Measurements from ENCODE around the gene GCG. TPM values are rescaled to one million over a fixed set of nuclear protein-coding genes. Genes with fewer than 3 reads are reported as not detected.

GCG gene
- total RNA-seq, 1 experiment from 2014 or later: not detected

- Histone ChIP-seq H3K4me3 (no peak overlapping the region), H3K79me2 (ENCODE audit: low read depth) (no peaks in the 10 kb centered on the region), H3K36me3 (ENCODE audit: low read depth) (no peaks in the 10 kb centered on the region), H3F3A (ENCODE audit: insufficient read depth, low read depth) (no peaks in the 10 kb centered on the region), H4K20me1 (ENCODE audit: insufficient read depth) (no peaks in the 10 kb centered on the region), H3K9me2 (ENCODE audit: insufficient read depth) (no peaks in the 10 kb centered on the region), H3K27ac (no peak overlapping the region), H3K27me3 (ENCODE audit: insufficient read depth, low read depth) (no peaks in the 10 kb centered on the region), H3K9me3 (ENCODE audit: insufficient read depth, low read depth) (no peaks in the 10 kb centered on the region), H2AFZ (no peak overlapping the region), H3K4me2 (no peak overlapping the region), H3K4me1 (replicated peaks; ENCODE audit: insufficient read depth) (no peaks in the 10 kb centered on the region)
- no peak for DNase-seq
- CTCF ChIA-PET: no interaction called here
- BruUV-seq (replicated peaks): no TSS peak
- no peak for TF ChIP-seq CTCF (conservative IDR thresholded peaks at IDR 0.05)
- TF ChIP-seq EZH2 (IDR thresholded peaks at IDR 0.05; ENCODE audit: low read depth): no peak
- intact Hi-C loops (cut with micrococcal nuclease; ENCODE audit: unreplicated experiment): no loop called here
- POLR2A ChIA-PET (ENCODE audit: unreplicated experiment): no interaction called here
These were observed 23.7 kb upstream of the GCG start for GRCh38 chr2:162175714-162176113.

GRCh38 chr2:162174746-162175145, 22.7 kb upstream of the GCG start:
- CTCF ChIA-PET: no interaction called here
- Histone ChIP-seq H3K9me2 (ENCODE audit: insufficient read depth) (no peaks in the 10 kb centered on the region), H3K36me3 (ENCODE audit: low read depth) (no peaks in the 10 kb centered on the region), H3K79me2 (ENCODE audit: low read depth) (no peaks in the 10 kb centered on the region), H3K27me3 (ENCODE audit: insufficient read depth, low read depth) (no peaks in the 10 kb centered on the region), H3F3A (ENCODE audit: insufficient read depth, low read depth) (no peaks in the 10 kb centered on the region), H3K9me3 (ENCODE audit: insufficient read depth, low read depth) (no peaks in the 10 kb centered on the region), H4K20me1 (ENCODE audit: insufficient read depth) (no peaks in the 10 kb centered on the region), H3K27ac (no peak overlapping the region), H3K4me1 (replicated peaks; ENCODE audit: insufficient read depth) (no peaks in the 10 kb centered on the region), H2AFZ (no peak overlapping the region), H3K4me2 (no peak overlapping the region), H3K4me3 (no peak overlapping the region)
- intact Hi-C loops (cut with micrococcal nuclease; ENCODE audit: unreplicated experiment): no loop called here
- TF ChIP-seq EZH2 (IDR thresholded peaks at IDR 0.05; ENCODE audit: low read depth): no peak
- TF ChIP-seq CTCF (conservative IDR thresholded peaks at IDR 0.05): no peak
- POLR2A ChIA-PET (ENCODE audit: unreplicated experiment): no interaction called here
- no peak for DNase-seq
- BruUV-seq (replicated peaks): no TSS peak

GRCh38 chr2:162172802-162173370, 20.8 kb upstream of the GCG start:
- H3K9me2 ChIP-seq (ENCODE audit: insufficient read depth): no peaks in the 10 kb centered on the region
- H3K4me3 ChIP-seq: no peak overlapping the region
- no TSS peak for BruUV-seq (replicated peaks)
- no peaks in the 10 kb centered on the region for H3K36me3 ChIP-seq (ENCODE audit: low read depth)
- no peak overlapping the region for H2AFZ ChIP-seq
- no peak for DNase-seq
- intact Hi-C loops (cut with micrococcal nuclease; ENCODE audit: unreplicated experiment): no loop called here
- CTCF ChIA-PET: no interaction called here
- H4K20me1 ChIP-seq (ENCODE audit: insufficient read depth): no peaks in the 10 kb centered on the region
- no peaks in the 10 kb centered on the region for H3F3A ChIP-seq (ENCODE audit: insufficient read depth, low read depth)
- no peak for TF ChIP-seq EZH2 (IDR thresholded peaks at IDR 0.05; ENCODE audit: low read depth)
- TF ChIP-seq CTCF (conservative IDR thresholded peaks at IDR 0.05): no peak
- H3K27ac ChIP-seq: no peak overlapping the region
- H3K27me3 ChIP-seq (ENCODE audit: insufficient read depth, low read depth): no peaks in the 10 kb centered on the region
- no peaks in the 10 kb centered on the region for H3K9me3 ChIP-seq (ENCODE audit: insufficient read depth, low read depth)
- POLR2A ChIA-PET (ENCODE audit: unreplicated experiment): no interaction called here
- no peak overlapping the region for H3K4me2 ChIP-seq
- H3K79me2 ChIP-seq (ENCODE audit: low read depth): no peaks in the 10 kb centered on the region
- H3K4me1 ChIP-seq (replicated peaks; ENCODE audit: insufficient read depth): no peaks in the 10 kb centered on the region
